RWPE2 (cell line): ENCODE data around the gene KHK.

Experiments
- ATAC-seq: fragments of 200-7000 bp; cut with Tn5 transposase; 3 replicates; pipeline ENCODE4 v1.9.1; 2021; ENCODE audit warnings: low read depth
- DNase-seq: peaks from one replicate; pipeline ENCODE4 v3.0.0-alpha.2; 2020; ENCODE audit warnings: low spot score
- H3K27ac ChIP-seq: fragments of 450-650 bp; 2 replicates; pipeline ENCODE4 v1.5.1; 2017; ENCODE audit warnings: mild to moderate bottlenecking; ENCODE audit not compliant: poor library complexity, severe bottlenecking
- H3K27me3 ChIP-seq: fragments of 250-450 bp; sonication (Bioruptor Pico); 2 replicates; pipeline ENCODE4 v1.5.1; 2021; ENCODE audit warnings: mild to moderate bottlenecking, moderate library complexity; ENCODE audit not compliant: insufficient read depth, poor library complexity, severe bottlenecking
- H3K36me3 ChIP-seq: fragments of 250-450 bp; sonication (Bioruptor Pico); 2 replicates; pipeline ENCODE4 v1.5.1; 2020; ENCODE audit warnings: low read depth, mild to moderate bottlenecking, moderate library complexity
- H3K4me1 ChIP-seq: fragments of 250-450 bp; sonication (Bioruptor Pico); 2 replicates; pipeline ENCODE4 v1.5.1; 2021; ENCODE audit warnings: mild to moderate bottlenecking, moderate library complexity; ENCODE audit not compliant: insufficient read depth, poor library complexity, severe bottlenecking
- H3K4me3 ChIP-seq: fragments of 250-450 bp; sonication (Bioruptor Pico); 2 replicates; pipeline ENCODE4 v1.5.1; 2021; ENCODE audit warnings: mild to moderate bottlenecking, moderate library complexity; ENCODE audit not compliant: severe bottlenecking
- H3K9me3 ChIP-seq: fragments of 250-450 bp; sonication (Bioruptor Pico); 2 replicates; pipeline ENCODE4 v1.5.1; 2021; ENCODE audit warnings: mild to moderate bottlenecking, moderate library complexity; ENCODE audit not compliant: severe bottlenecking
- CTCF ChIP-seq: fragments of 450-650 bp; IDR thresholded peaks from one replicate; pipeline ENCODE4 v1.5.1; 2017; ENCODE audit warnings: mild to moderate bottlenecking, moderate library complexity; ENCODE audit not compliant: poor library complexity, severe bottlenecking

The KHK gene

DNA sequence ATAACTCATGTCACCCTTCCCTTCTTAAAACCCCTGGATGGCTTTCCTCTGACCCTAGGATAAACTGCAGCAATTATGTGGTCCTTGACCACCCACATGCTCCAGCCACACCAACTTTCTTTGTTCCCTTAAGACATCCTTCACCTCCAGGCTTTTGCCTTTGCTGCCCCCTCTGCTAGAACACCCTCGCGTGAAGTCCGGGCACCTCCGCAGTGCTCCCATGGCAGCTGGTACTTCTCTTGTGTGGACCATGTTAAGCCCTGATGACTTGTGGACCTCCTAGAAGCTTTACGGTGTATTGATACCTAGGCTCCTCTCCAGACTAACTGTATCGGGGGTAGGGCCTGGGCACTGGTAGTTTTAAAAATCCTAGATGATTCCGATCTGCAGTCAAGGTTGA lies 36.2 kb downstream of the KHK start:
- no peak for ATAC-seq
- no peaks in the 10 kb centered on the region for H3K36me3 ChIP-seq
- no peaks in the 10 kb centered on the region for H3K4me1 ChIP-seq
- DNase-seq: no peak
- H3K27me3 ChIP-seq: no peaks in the 10 kb centered on the region
- TF ChIP-seq CTCF: no peak
- no peaks in the 10 kb centered on the region for H3K9me3 ChIP-seq
- H3K4me3 ChIP-seq: no peak overlapping the region
- H3K27ac ChIP-seq: no peak overlapping the region

- H3K4me3 ChIP-seq: peak within 1 kb of the TSS; percentile 36
- H3K4me1 ChIP-seq: no peaks in the 10 kb centered on the region
- TF ChIP-seq CTCF: no peak
- DNase-seq (no peak), ATAC-seq (peak; percentile 62)
- no peaks in the 10 kb centered on the region for H3K27me3 ChIP-seq
- no peaks in the 10 kb centered on the region for H3K36me3 ChIP-seq
- H3K27ac ChIP-seq: no peak within 1 kb of the TSS
- no peaks in the 10 kb centered on the region for H3K9me3 ChIP-seq
Measured at GRCh38 chr2:27123302-27124150, 37.0 kb downstream of the KHK start, which contains the start of gene ABHD1. Gene ABHD1 (plus strand): TSS chr2:27123815. CDS start chr2:27123949, 134 bp downstream.

DNA sequence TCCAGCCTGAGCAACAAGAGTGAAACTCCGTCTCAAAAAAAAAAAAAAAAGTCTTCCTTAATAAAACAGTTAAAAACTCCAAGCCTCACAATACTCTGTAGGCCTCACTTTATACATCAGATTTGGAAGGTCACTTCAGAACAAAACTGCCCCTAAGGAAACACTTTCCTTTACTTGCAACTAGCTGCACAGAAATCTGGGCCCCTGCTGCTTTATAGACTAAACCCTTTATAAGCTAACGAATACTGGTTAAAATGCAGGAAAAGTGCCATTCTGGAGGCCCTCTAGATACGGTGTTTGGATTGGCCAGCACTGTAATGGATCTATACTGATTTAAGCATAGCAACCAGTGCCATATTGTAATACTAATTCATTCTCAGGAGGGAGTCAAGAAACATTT lies 38.5 kb downstream of the KHK start:
- no peak for ATAC-seq
- DNase-seq: no peak
- Histone ChIP-seq H3K27ac (no peak overlapping the region), H3K4me3 (no peak overlapping the region), H3K27me3 (no peaks in the 10 kb centered on the region), H3K9me3 (no peaks in the 10 kb centered on the region), H3K36me3 (no peaks in the 10 kb centered on the region), H3K4me1 (no peaks in the 10 kb centered on the region)
- no peak for TF ChIP-seq CTCF

GRCh38 chr2:27126252-27126710 lies 39.7 kb downstream of the KHK start:
- no peak for ATAC-seq

More at GRCh38 chr2:27126252-27126710, 39.7 kb downstream of the KHK start:
- no peak for TF ChIP-seq CTCF
- H3K4me1 ChIP-seq: no peaks in the 10 kb centered on the region
- H3K27me3 ChIP-seq: no peaks in the 10 kb centered on the region
- 0 out of 2 replicates have a peak, but pooled peaks cover 5% of the 10 kb centered on the region for H3K36me3 ChIP-seq
- H3K27ac ChIP-seq: no peak overlapping the region
- H3K9me3 ChIP-seq: no peaks in the 10 kb centered on the region
- no peak for DNase-seq
- H3K4me3 ChIP-seq: no peak overlapping the region
